ENCODE results near the gene HIGD1A. TPM values are rescaled to one million over a fixed set of nuclear protein-coding genes. Genes with fewer than 3 reads are reported as not detected.

Gene HIGD1A
- total and polyA plus RNA-seq, 5 experiments from 2014 or later, result 23.0 to 88.3 (median 70.8) TPM

DNA sequence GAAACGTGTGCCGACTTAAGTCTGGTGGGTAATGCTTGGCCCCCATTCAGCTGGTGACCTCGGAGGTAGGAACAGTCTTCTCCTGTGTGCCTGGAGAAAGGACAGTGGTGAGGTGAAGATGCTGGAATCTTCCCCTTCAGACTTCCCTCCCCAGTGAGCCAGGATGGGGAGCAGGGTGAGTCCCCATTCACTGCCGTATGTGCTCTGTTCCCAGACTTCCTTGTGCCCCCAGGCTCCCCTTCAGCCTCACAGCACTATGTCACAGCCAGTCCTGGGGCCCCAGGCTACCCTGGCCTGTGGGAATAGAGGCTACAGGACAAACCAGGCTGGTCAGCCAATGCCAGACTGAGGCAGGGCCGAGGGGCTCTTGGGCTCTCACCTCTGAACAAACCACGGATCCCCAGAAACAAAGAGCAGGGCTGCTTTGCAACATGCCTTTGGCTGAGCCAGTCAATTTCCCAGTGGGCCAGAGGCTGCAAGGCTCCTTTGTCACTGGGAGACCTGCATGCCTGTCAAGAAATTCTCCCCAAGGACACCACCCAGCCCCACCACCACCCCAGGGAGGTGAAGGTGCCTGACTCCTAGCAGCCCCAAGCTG lies 69.9 kb downstream of the HIGD1A start:
- H3K4me1 Mint-ChIP-seq, result peaks cover 0 to 6% (median 0%) of the 10 kb centered on the region in 4 donors
- peaks cover 0 to 2% (median 0%) of the 10 kb centered on the region in 5 donors for H3K27me3 Mint-ChIP-seq
- no peak overlapping the region for H3K27ac Mint-ChIP-seq
- no peak overlapping the region for H3K4me3 Mint-ChIP-seq
- no peaks in the 10 kb centered on the region for H3K36me3 Mint-ChIP-seq
- POLR2A ChIA-PET, result no interaction called here
- no peaks in the 10 kb centered on the region for H3K9me3 Mint-ChIP-seq
- ATAC-seq, result no peak
- DNase-seq, result no peak

DNA sequence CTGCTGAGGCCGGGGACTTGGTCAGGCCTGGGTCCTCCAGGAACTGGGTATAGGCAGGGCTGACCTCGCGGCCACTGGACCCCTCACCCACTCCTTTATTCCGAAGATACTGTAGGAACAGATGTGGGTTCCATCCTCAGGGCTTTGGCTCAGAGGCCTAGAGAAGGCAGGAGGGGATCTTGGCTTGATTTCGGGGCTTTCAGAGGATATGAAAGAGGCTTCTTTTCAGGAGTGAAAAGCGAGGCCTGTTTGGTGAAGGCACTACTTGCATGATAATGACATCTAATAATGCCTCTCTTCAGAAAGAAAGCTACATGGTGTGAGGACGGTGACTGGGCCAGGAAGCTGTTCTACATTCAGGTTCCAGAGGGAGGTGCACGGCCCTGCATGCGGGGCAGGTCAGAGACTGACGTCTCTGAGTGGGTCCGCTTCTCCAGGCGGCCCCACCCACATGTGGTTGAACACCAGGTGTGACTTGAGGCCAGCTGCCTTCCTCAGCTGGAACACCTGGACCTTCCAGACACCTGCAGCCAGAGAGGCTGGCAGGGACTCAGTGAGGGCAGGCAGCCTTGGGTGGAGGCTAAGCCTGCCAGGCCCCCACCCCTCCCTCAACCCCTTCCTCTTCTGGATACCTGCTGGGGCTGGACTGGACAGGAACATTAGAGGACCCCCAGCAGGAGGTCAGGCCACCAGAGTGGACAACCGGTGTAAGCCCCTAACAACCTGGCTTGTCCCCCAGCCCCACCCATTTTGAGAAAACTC lies 70.6 kb downstream of the HIGD1A start:
- DNase-seq (no peak), ATAC-seq (no peak)
- H3K4me1 Mint-ChIP-seq, result peaks cover 0 to 3% (median 0%) of the 10 kb centered on the region in 4 donors
- no peak overlapping the region for H3K27ac Mint-ChIP-seq
- H3K4me3 Mint-ChIP-seq, result no peak overlapping the region
- no peaks in the 10 kb centered on the region for H3K9me3 Mint-ChIP-seq
- POLR2A ChIA-PET, result no interaction called here
- peaks cover 0 to 2% (median 0%) of the 10 kb centered on the region in 5 donors for H3K27me3 Mint-ChIP-seq
- no peaks in the 10 kb centered on the region for H3K36me3 Mint-ChIP-seq

Other genes starting within 250 kb of the HIGD1A start
- gene SEC22C, start 222.5 kb downstream of the HIGD1A start, total RNA-seq, result 10 to 100 TPM; 40.6 to 47.6 TPM
- gene SEC22C, start 222.5 kb downstream of the HIGD1A start, polyA plus RNA-seq, result 10 to 100 TPM; 33.9 to 39.3 (median 38.2) TPM
- 10 to 100 TPM; 39.8 to 43.9 TPM for gene SS18L2, start 213.6 kb downstream of the HIGD1A start, total RNA-seq
- gene SS18L2, start 213.6 kb downstream of the HIGD1A start, polyA plus RNA-seq, result 100 to 1,000 TPM; 129 to 136 (median 136) TPM
- 100 to 1,000 TPM; 244 to 254 TPM for gene NKTR, start 203.8 kb downstream of the HIGD1A start, total RNA-seq
- 10 to 100 TPM in 2 of 3 donors, 1 to 10 TPM in 1; 9.5 to 14.3 (median 10.8) TPM for gene NKTR, start 203.8 kb downstream of the HIGD1A start, polyA plus RNA-seq
- under 1 TPM; 0.23 to 0.41 TPM for gene ZBTB47, start 150.8 kb downstream of the HIGD1A start, total RNA-seq
- not detected for gene ZBTB47, start 150.8 kb downstream of the HIGD1A start, polyA plus RNA-seq
- not detected for gene KLHL40, start 119.0 kb downstream of the HIGD1A start, total RNA-seq
- not detected for gene KLHL40, start 119.0 kb downstream of the HIGD1A start, polyA plus RNA-seq
- not detected for gene HHATL, start 101.7 kb downstream of the HIGD1A start, total RNA-seq
- gene HHATL, start 101.7 kb downstream of the HIGD1A start, polyA plus RNA-seq, result not detected
- under 1 TPM; 0.73 to 0.88 TPM for gene CCDC13, start 31.2 kb downstream of the HIGD1A start, total RNA-seq
- gene CCDC13, start 31.2 kb downstream of the HIGD1A start, polyA plus RNA-seq, result not detected
- gene ACKR2, start 5.0 kb upstream of the HIGD1A start, total RNA-seq, result under 1 TPM; 0.39 to 0.85 TPM
- gene ACKR2, start 5.0 kb upstream of the HIGD1A start, polyA plus RNA-seq, result under 1 TPM in 2 of 3 donors, not detected in 1; 0.22 to 0.51 TPM
- not detected for gene CYP8B1, start 71.4 kb upstream of the HIGD1A start, total RNA-seq
- not detected for gene CYP8B1, start 71.4 kb upstream of the HIGD1A start, polyA plus RNA-seq
- 10 to 100 TPM; 17.6 to 19.5 TPM for gene ZNF662, start 101.7 kb upstream of the HIGD1A start, total RNA-seq
- 1 to 10 TPM in 1 of 3 donors, under 1 TPM in 2; 0.22 to 1.1 (median 0.36) TPM for gene ZNF662, start 101.7 kb upstream of the HIGD1A start, polyA plus RNA-seq
- gene GASK1A, start 174.8 kb upstream of the HIGD1A start, total RNA-seq, result under 1 TPM in 1 of 2 experiments, not detected in 1; 0.14 TPM
- gene GASK1A, start 174.8 kb upstream of the HIGD1A start, polyA plus RNA-seq, result under 1 TPM in 1 of 3 donors, not detected in 2; 0.09 TPM